K562 (cell line): ENCODE data around the gene ZSWIM8. TPM values are rescaled to one million over a fixed set of nuclear protein-coding genes. Genes with fewer than 3 reads are reported as not detected.

Experiments
- CBFA2T3 ChIP-seq: fragments of 450-650 bp; IDR thresholded peaks from 2 replicates; pipeline ENCODE4 v1.6.1; 2017
- CEBPB ChIP-seq: fragments of 450-650 bp; IDR thresholded peaks from 2 replicates; pipeline ENCODE4 v1.6.1; 2016; ENCODE audit warnings: missing genetic modification characterization, missing compliant biosample characterization
- ETV5 ChIP-seq: sonication (generic); formaldehyde crosslinking; IDR thresholded peaks from 2 replicates; pipeline ENCODE4 v1.4.0; 2020; ENCODE audit warnings: low read depth, mild to moderate bottlenecking, missing genetic modification reagents
- EZH2 ChIP-seq: IDR thresholded peaks from 2 replicates; pipeline ENCODE4 v1.6.1; 2012; ENCODE audit warnings: low read depth, mild to moderate bottlenecking, inconsistent platforms, low read length, borderline replicate concordance
- HDAC6 ChIP-seq: IDR thresholded peaks from 2 replicates; pipeline ENCODE4 v1.6.1; 2012; ENCODE audit warnings: low read depth, mild to moderate bottlenecking, control low read depth, inconsistent platforms, low read length, moderate library complexity
- HOXB6 ChIP-seq: fragments of 250-450 bp; sonication (Bioruptor Pico); IDR thresholded peaks from 2 replicates; pipeline ENCODE4 v1.5.1; 2022; ENCODE audit warnings: mild to moderate bottlenecking, borderline replicate concordance
- KHSRP ChIP-seq: fragments of 450-650 bp; IDR thresholded peaks from 2 replicates; pipeline ENCODE4 v1.6.1; 2017
- NEUROD1 ChIP-seq: fragments of 150-350 bp; IDR thresholded peaks from 2 replicates; pipeline ENCODE4 v1.6.1; 2014; ENCODE audit warnings: borderline replicate concordance, low read length, low read depth; ENCODE audit not compliant: partially characterized antibody
- NFIC ChIP-seq: fragments of 450-650 bp; IDR thresholded peaks from 2 replicates; pipeline ENCODE4 v1.6.1; 2017; ENCODE audit warnings: mild to moderate bottlenecking, inconsistent platforms
- NFIX ChIP-seq: fragments of 250-450 bp; sonication (Bioruptor Pico); IDR thresholded peaks from 2 replicates; pipeline ENCODE4 v1.4.0; 2020; ENCODE audit warnings: low read depth, mild to moderate bottlenecking, moderate library complexity
- POLR2A ChIP-seq: fragments of 450-650 bp; conservative IDR thresholded peaks from 2 replicates; pipeline ENCODE4 v1.6.1; 2016
- PREB ChIP-seq: sonication (generic); formaldehyde crosslinking; IDR thresholded peaks from 2 replicates; pipeline ENCODE4 v1.8.1; 2023; ENCODE audit warnings: mild to moderate bottlenecking, missing genetic modification reagents
- RBFOX2 ChIP-seq: fragments of 200-400 bp; formaldehyde crosslinking; IDR thresholded peaks from 2 replicates; pipeline ENCODE4 v1.6.1; 2017; ENCODE audit warnings: low read depth, mild to moderate bottlenecking, low read length, moderate library complexity
- RBM17 ChIP-seq: fragments of 200-400 bp; formaldehyde crosslinking; IDR thresholded peaks from 2 replicates; pipeline ENCODE4 v1.6.1; 2017; ENCODE audit warnings: low read depth, mild to moderate bottlenecking, low read length, borderline replicate concordance
- SLC30A9 ChIP-seq: fragments of 250-450 bp; sonication (Bioruptor Pico); IDR thresholded peaks from 2 replicates; pipeline ENCODE4 v1.8.0; 2022; ENCODE audit warnings: mild to moderate bottlenecking, moderate library complexity
- SRF ChIP-seq, 2 experiments: fragments of 250-450, 450-650 bp in 1 of 2; sonication (Bioruptor Pico) in 1 of 2; sonication (generic) in 1 of 2; formaldehyde crosslinking; IDR thresholded peaks; 2 replicates each; pipeline versions ENCODE4 v1.5.0 to v1.5.1; 2020 to 2022; ENCODE audit warnings: mild to moderate bottlenecking in 1 of 2, missing genetic modification reagents in 1 of 2
- TBL1XR1 ChIP-seq, 2 experiments: IDR thresholded peaks; 2 replicates each; pipeline ENCODE4 v1.6.1; 2012; ENCODE audit warnings: improper control_type of control experiment in 2 of 2, low read length in 2 of 2, mild to moderate bottlenecking in 1 of 2
- USF1 ChIP-seq: sonication (generic); formaldehyde crosslinking; IDR thresholded peaks from 2 replicates; pipeline ENCODE4 v1.9.0; 2022; ENCODE audit warnings: mild to moderate bottlenecking, missing genetic modification reagents
- ZBTB1 ChIP-seq: sonication (generic); formaldehyde crosslinking; IDR thresholded peaks from 2 replicates; pipeline ENCODE4 v1.8.1; 2023; ENCODE audit warnings: missing genetic modification reagents, low read depth, mild to moderate bottlenecking, borderline replicate concordance
- ZBTB34 ChIP-seq: fragments of 250-450 bp; sonication (Bioruptor Pico); IDR thresholded peaks from 2 replicates; pipeline ENCODE4 v1.8.0; 2021; ENCODE audit warnings: mild to moderate bottlenecking, moderate library complexity
- ZNF212 ChIP-seq: fragments of 450-650 bp; formaldehyde crosslinking; IDR thresholded peaks from 2 replicates; pipeline ENCODE4 v1.4.0; 2020; ENCODE audit warnings: mild to moderate bottlenecking
- ZNF280A ChIP-seq: fragments of 450-650 bp; IDR thresholded peaks from 2 replicates; pipeline ENCODE4 v1.6.1; 2018; ENCODE audit warnings: mild to moderate bottlenecking, low read depth; ENCODE audit not compliant: partially characterized antibody
- ZNF354B ChIP-seq: fragments of 250-450 bp; sonication (Bioruptor Pico); IDR thresholded peaks from 2 replicates; pipeline ENCODE4 v1.4.0; 2020
- ZNF445 ChIP-seq: fragments of 250-450 bp; sonication (Bioruptor Pico); IDR thresholded peaks from 2 replicates; pipeline ENCODE4 v1.4.0; 2020; ENCODE audit warnings: low read depth, mild to moderate bottlenecking, moderate library complexity
- ZNF766 ChIP-seq: fragments of 200-800 bp; sonication (Bioruptor generic); conservative IDR thresholded peaks from 2 replicates; pipeline ENCODE4 v1.6.1; 2016; ENCODE audit warnings: missing genetic modification characterization, missing compliant biosample characterization
- polyA plus RNA-seq, 8 experiments: library from polyadenylated mRNA; depleted of rRNA in 4 of 8; stranded (reverse) in 5 of 8; unstranded in 3 of 8; fragments of >200 nt; fragmentation: Nextera tagmentation in 2 of 8; fragmentation: Illumina TruSeq in 1 of 8; extraction: Ambion mirVana in 2 of 8; extraction: Trizol in 1 of 8; gene quantifications; 2 replicates each; pipeline versions ENCODE4 v1.2.1 to v1.2.3, GENCODE V29; 2011 to 2014; ENCODE audit warnings: inconsistent platforms in 1 of 8, missing spikeins in 1 of 8
- total RNA-seq, 7 experiments: library from RNA; depleted of rRNA in 6 of 7; stranded (reverse); fragments of >200 nt in 6 of 7; fragmentation: Illumina TruSeq in 2 of 7; extraction: Trizol in 2 of 7; gene quantifications; 2 replicates each; pipeline versions ENCODE4 v1.2.1 to v1.2.3, GENCODE V29; 2011 to 2021; ENCODE audit warnings: low replicate concordance in 1 of 7

ZSWIM8 gene
- total and polyA plus RNA-seq, 9 of the 15 experiments (the other 6 are each of a cell fraction or from before 2014, with no cell fraction given) = 5.6 to 47.8 (median 26.7) TPM

- TF ChIP-seq ZNF766 (CRISPR knock-in tag) = no peak; the same call in none of the 2 replicates
- no peak for TF ChIP-seq RBM17
- TF ChIP-seq TBL1XR1 (IDR thresholded peaks at IDR 0.05; ENCODE audit: low read length in 2 of 2) = peak; percentile 42 to 60; a peak in 3 of 4 replicates
- TF ChIP-seq NFIC = peak; percentile 67
- no peak for TF ChIP-seq USF1 (CRISPR knock-in tag)
- TF ChIP-seq NFIX (CRISPR knock-in tag) = no peak
- TF ChIP-seq SLC30A9 (CRISPR knock-in tag) = no peak
- no peak for TF ChIP-seq PREB
- TF ChIP-seq ZNF445 (CRISPR knock-in tag) = peak; percentile 40; the same call in 1 of the 2 replicates
- TF ChIP-seq CBFA2T3 = no peak
- TF ChIP-seq ZBTB34 = no peak
- TF ChIP-seq ZBTB1 (CRISPR knock-in tag) = no peak
- TF ChIP-seq ZNF212 = no peak
- TF ChIP-seq CEBPB (tag) = no peak; the same call in 1 of the 2 replicates
- no peak for TF ChIP-seq HOXB6 (CRISPR knock-in tag)
- peak; percentile 98 for TF ChIP-seq POLR2A
- TF ChIP-seq RBFOX2 = peak; percentile 97
- no peak for TF ChIP-seq EZH2
- 0 out of 2 replicates have a peak, but pooled peaks have one; percentile 39 for TF ChIP-seq ZNF354B (CRISPR knock-in tag)
- TF ChIP-seq ZNF280A = no peak
- TF ChIP-seq HDAC6 = no peak
- TF ChIP-seq NEUROD1 = peak; percentile 77
- peak; percentile 75 for TF ChIP-seq KHSRP
- TF ChIP-seq ETV5 (CRISPR knock-in tag) = peak; percentile 52; the same call in 1 of the 2 replicates
- peak; percentile 5 to 47; a peak in 1 of 4 replicates for TF ChIP-seq SRF (CRISPR knock-in tag; IDR thresholded peaks at IDR 0.05)
These were observed 41.3 kb upstream of the ZSWIM8 start, which contains the start of gene SEC24C (continued) for GRCh38 chr10:73743905-73744663.
